Astrocyte (in vitro differentiated cells and primary cell): Measurements from ENCODE around the gene KCP.

Experiments used
- CTCF ChIP-seq: IDR thresholded peaks from 2 replicates; pipeline ENCODE4 v1.5.1; 2011; ENCODE audit warnings: low read depth, mild to moderate bottlenecking, inconsistent platforms, low read length, moderate library complexity; ENCODE audit not compliant: insufficient read depth
- EZH2 ChIP-seq: IDR thresholded peaks from 2 replicates; pipeline ENCODE4 v1.6.1; 2012; ENCODE audit warnings: mild to moderate bottlenecking, low read length, inconsistent platforms; ENCODE audit not compliant: insufficient read depth

GRCh38 chr7:128924707-128925588 lies 14.4 kb upstream of the KCP start:
- no peak for TF ChIP-seq CTCF
- no peak for TF ChIP-seq EZH2
